ENCODE data around the gene RNF128.

GRCh38 chrX:106742805-106743204, 16.3 kb downstream of the RNF128 start:
- TF ChIP-seq CTCF (IDR thresholded peaks at IDR 0.05; ENCODE audit: low read length) (no peak), EZH2 (IDR thresholded peaks at IDR 0.05; ENCODE audit: borderline replicate concordance, low read length) (no peak)
